ENCODE measurements around the gene PLD4. TPM values are rescaled to one million over a fixed set of nuclear protein-coding genes. Genes with fewer than 3 reads are reported as not detected.

Gene PLD4
- total and polyA plus RNA-seq, 2 of the 8 experiments (the other 6 are each of a cell fraction or from before 2014, with no cell fraction given), result 0.05 TPM; not detected in 1

- no peak for TF ChIP-seq CHD7 (IDR thresholded peaks at IDR 0.05; ENCODE audit: insufficient replicate concordance, low read length)
- no peak for TF ChIP-seq CEBPB (IDR thresholded peaks at IDR 0.05; ENCODE audit: low read depth, low read length)
- no peak for TF ChIP-seq SRF (IDR thresholded peaks at IDR 0.05; ENCODE audit: low read depth, low read length)
- no peak for TF ChIP-seq SUZ12 (IDR thresholded peaks at IDR 0.05; ENCODE audit: low read length)
- no peak for TF ChIP-seq SIX5 (IDR thresholded peaks at IDR 0.05; ENCODE audit: low read depth, low read length)
- TF ChIP-seq CTCF (IDR thresholded peaks at IDR 0.05; ENCODE audit: control extremely low read depth in 1 of 3, insufficient read depth in 1 of 3, low read depth in 1 of 3, low read length in 3 of 3), result no peak
- TF ChIP-seq EGR1 (IDR thresholded peaks at IDR 0.05; ENCODE audit: borderline replicate concordance, low read depth, low read length), result no peak
Observed at GRCh38 chr14:104927432-104927816, 2.7 kb downstream of the PLD4 start (continued).

Measured in H1 (cell line).